GM21723 (cell line): ENCODE measurements around the gene USPL1.
A peak's percentile ranks its signal among the peaks of the same experiment; 100 is the strongest.
"Not testable (repeated sequence)": the region's sequence is repeated elsewhere in the genome, so short reads cannot be mapped to it uniquely, and the experiment has no call there.

Experiments used
- ATAC-seq: cut with Tn5 transposase; IDR thresholded peaks from one replicate; pipeline ENCODE4 v1.9.1; 2021; ENCODE audit warnings: mild to moderate bottlenecking, moderate library complexity; ENCODE audit not compliant: unreplicated experiment

Gene USPL1

DNA sequence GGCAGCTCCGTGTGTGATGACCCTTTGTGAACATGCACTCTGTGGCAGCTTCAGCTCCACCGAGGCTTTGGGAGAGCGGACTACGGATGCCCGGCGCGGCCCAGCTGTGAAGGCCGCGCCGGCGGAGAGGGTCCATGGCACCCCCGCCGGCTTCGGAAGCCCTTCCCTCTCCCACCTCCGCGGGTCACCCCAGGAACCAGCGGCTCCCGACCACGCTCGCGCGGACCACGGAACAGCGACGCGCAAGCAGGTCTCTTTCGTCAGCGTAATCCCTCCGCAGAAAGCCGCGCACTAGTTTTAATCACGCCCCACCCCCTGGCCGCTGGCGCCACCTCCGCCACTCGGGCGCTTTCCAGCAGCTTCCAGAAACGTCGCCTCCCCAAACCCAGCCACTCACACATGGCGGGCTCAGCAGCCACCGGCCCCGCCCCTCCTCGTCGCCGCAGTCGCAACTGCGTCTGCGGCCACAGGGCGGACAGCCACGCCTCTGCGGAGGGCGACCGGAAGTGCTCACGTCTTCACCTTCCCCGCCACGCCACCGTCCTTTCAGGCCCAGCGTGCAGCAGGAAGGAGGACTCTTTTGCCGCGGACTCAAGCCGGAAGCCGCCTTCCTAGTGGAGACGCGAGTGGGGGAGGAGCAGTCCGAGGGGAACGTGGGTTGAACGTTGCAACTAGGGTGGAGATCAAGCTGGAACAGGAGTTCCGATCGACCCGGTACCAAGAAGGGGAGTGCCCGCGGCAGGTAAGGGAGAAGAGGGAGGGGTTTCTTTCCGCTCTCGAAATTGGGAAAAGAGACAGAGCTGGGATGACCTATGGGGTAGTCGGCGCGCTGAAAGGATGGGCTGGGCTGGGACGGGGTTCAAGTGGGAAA, at the start of gene USPL1:
TSS of gene USPL1 (plus strand) at position 606 of the 871 bp plus-strand sequence. CDS start 3,221 bp downstream, outside the sequence.
- peak; percentile 86 for ATAC-seq

GRCh38 chr13:30569901-30570576, 47.7 kb upstream of the USPL1 start:
- no peak for ATAC-seq

DNA sequence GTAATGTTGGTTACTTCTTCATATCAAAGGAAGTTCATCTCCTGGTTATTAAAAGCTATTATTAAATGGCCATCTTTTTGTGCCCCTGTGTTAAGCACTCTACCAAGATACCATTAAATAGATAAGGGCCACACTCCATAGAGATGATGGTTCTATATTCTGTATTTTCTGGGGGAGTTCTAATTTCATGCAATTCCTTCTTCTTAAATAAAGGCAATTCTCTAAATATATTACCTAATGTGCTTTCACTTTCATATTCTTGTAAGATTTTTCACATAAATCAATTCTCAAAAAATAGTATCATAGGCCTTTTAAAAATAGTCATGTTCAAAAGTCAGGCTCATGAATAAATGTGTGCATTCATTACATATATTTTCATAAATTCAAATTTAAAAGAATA, 47.0 kb upstream of the USPL1 start:
- ATAC-seq = no peak

- ATAC-seq = peak; percentile 71
Measured at GRCh38 chr13:30572859-30573275, 44.9 kb upstream of the USPL1 start.

DNA sequence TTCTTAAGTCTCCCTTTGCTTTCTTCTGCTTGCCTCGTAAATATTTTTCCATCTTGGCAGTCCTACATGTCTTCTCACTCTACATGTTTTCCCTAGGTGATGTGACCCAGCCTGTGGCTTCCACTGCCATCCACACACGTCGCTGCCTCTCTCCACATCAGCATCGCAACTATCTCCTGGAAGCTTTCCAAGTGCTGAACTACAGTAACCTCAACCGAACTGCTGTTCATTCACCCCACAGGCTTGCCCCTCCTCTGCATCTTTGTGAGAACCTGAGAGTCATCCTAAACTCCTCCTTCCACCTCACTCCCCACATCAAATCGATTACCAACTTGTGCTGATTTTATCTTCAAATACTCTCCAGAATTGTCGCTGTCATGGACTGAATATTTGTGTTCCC, 41.2 kb upstream of the USPL1 start:
- no peak for ATAC-seq

DNA sequence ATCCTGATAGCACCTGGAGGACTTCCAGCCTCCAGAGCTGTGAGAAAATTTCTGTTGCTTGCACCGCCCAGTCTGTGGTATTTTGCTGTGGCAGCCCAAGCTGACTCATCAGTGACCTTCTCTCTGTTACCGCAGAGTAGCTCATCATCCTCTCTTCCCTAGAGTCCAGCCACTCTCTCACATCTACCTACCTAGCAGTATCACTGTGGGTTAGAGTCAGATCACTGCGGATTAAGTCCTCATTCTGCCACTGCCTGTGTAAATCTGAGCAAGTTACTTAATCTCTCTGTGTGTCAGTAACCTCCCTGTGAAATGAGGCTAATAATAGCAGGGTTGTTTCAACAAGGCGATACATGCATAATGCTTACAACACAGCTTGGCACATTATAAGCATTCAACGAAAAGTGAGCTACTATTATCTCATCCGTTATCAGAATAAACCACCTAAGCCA, 40.3 kb upstream of the USPL1 start:
- ATAC-seq = peak; percentile 85

DNA sequence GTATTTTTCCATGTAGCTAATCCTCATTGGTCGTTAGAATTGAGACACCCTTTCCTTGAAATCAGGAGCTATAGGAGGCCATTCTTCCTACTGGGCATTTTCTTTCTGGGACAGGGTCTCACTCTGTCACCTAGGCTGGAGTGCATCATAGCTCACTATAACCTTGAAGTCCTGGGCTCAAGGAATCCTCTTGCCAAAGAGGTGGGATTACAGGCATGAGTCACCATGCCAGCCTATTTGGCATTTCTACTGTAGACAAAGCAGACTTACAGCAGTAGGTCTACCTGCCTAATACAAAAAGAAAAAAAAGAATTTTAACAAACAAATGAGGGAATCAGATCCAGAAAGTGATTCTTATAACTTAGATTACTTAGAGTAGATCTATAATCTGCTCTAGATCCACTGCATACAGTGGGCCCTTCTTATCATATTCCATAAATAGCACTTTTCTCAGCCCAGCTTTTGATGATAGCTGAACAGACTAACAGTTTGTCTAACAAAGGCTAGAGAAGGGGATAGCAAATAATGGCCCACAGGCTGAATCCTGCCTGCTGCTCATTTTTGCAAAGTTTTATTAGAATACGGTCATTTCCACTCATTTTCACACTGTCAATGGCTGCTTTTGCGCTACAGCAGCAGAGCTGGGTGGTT, 36.7 kb upstream of the USPL1 start:
- no peak for ATAC-seq

GRCh38 chr13:30581582-30581981, 36.1 kb upstream of the USPL1 start:
- ATAC-seq = no peak

DNA sequence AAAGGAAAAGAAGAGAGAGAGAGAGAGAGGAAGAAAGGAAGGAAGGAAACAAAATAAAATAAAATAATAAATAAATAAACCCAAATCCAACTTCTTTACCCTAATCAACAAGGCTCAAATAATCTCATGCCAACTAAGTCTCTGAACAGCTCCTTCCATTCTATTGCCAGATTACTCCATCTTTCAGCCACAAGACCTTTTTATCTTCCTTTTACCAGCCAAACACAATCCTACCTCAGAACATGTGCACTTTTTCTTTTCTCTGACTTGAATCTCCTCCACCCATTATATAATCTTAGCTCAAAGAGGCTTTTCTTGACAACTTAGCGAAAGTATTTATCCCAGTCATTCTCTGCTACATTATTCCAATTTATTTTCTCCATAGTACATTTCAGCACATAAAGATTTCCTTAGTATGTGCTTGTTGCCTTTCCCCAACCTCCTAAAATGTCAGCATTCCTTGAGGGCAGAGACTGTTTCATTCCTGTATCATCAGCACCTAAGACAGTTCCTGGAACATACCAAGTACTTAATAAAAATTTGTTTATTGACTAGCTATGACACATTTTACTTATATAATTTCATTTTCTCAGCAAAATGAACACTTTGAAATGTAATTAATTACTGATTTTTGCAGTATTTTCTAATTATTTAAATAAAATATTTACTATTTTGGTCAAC, 33.5 kb upstream of the USPL1 start:
- ATAC-seq = no peak

DNA sequence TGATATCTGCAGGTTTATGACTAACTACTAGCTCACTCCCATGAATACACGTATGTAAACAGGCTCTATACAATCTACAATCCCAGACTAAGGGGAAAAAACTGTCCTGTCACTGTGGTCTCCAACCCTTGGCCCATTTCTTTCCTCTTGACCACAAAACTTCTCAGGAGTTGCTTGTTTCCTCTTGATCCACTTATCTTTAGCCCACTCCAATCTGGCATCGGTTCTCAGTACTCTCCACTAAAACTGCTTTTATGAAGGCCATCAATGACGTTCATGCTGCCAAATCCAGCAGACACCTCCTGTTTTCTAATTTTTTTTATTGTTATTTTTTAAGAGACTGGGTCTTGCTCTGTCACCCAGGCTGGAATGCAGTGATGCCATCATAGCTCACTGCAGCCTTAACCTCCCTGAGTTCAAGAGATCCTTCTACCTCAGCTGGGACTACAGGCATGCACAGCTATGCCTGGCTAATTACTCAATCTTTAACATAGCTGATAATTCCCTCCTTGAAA, 31.9 kb upstream of the USPL1 start:
- no peak for ATAC-seq

GRCh38 chr13:30587231-30587630, 30.5 kb upstream of the USPL1 start:
- no peak for ATAC-seq

DNA sequence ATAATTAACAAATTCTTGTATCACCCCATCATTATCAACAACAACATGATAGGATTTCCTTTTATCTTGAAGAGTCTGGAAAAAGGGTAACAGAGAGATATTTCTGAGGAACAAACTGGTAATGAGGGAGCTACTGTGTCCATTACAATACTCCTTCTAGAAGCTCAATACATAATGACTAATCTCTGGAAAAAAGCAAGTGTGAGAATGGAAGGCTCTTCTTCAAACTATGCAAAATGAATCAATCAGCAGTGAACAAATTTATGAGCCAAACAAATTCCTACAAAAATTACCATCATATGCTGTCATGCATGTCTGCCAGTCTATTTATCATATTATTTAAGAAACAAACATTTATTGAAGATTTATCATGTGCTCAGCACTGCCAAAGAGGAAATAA, 30.0 kb upstream of the USPL1 start:
- no peak for ATAC-seq

DNA sequence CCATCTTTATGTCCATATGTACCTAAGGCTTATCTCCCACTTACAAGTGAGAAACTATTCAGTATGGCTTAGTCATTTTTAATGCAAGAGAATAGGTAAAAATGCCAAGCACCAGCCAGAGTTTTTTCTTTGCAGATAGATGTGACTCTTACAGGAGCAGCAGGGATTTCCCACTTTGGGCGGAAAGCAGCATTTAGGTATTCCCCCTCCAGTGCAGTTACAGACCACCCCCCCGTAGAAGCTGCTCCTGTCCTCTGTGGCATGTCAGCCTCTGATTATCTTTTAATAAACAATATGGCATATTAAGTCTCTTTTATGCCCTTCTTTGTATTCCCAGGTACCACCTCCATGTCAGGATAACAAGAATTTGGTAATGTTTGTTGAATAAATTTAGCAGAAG, 24.7 kb upstream of the USPL1 start:
- ATAC-seq = no peak

DNA sequence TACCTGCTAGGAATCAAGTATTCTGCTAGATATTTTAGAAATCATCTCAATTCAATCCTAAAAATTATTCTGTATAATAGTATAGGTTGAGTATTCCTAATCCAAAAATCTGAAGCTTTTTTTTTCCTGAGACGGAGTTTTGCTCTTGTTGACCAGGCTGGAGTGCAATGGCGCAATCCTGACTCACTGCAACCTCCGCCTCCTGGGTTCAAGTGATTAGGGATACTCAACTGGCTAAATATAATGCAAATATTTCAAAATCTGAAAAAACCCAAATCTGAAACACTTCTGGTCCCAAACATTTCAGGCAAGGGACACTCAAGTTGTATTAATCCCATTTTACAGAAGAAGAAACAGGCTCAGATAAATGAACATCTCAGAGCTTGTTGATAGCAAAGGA, 17.2 kb upstream of the USPL1 start:
- ATAC-seq = no peak

DNA sequence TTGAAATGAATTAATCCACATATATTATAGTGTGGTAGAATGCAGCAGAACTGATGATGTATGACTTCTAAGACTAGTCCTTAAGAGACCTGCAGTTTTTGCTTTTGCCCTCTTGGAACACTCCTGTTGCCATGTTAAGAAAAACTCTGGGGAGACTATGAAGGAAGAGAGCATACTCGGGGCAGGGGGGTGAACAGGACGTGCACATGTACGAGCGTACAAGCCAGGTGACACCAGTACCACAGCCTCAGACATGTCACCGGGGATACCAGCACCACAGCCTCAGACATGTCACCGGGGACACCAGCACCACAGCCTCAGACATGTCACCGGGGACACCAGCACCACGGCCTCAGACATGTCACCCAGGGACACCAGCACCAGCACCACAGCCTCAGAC, 15.9 kb upstream of the USPL1 start:
- no peak for ATAC-seq

- ATAC-seq = no peak
Measured at GRCh38 chr13:30605052-30605451, 12.7 kb upstream of the USPL1 start.

GRCh38 chr13:30607186-30607585, 10.5 kb upstream of the USPL1 start:
- ATAC-seq = not testable (repeated sequence)

DNA sequence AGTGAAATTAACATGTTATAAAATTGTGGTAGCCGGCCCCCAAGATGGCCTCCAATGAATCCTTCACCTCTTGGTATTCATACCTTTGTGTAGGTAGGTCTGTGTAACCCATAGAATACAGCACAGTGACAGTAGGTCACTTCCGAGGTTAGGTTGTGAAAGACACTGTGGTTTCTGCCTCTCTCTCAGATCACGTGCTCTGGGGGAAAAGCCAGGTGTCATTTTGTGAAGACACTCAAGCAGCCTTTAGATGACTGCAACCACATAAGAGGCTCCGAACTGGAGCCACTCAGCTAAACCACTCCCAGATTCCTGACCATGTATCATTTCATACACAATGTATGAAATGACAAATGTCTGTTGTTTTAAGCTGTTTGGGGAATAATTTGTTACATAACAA, 9.8 kb upstream of the USPL1 start:
- peak; percentile 98 for ATAC-seq

GRCh38 chr13:30608364-30608763, 9.4 kb upstream of the USPL1 start:
- no peak for ATAC-seq

GRCh38 chr13:30610311-30610710, 7.4 kb upstream of the USPL1 start:
- ATAC-seq = no peak

DNA sequence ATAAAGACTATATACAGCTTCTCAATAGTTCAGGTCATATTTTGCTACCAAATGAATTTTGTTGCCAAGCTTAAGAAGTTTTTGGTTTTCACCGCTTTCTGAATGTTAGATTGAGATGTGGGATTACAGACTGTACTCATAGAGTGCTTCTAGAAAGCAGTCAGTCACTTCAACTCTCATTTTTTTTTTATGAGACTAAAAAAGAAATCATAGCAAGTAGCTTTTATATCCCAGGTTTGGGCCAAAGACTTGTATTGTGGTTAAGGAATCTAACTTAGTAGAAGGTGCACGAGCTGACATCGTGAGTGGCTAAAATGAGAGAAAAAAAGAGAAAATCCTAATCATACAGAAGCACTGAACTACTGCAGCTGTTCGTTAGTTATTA, 2.2 kb upstream of the USPL1 start:
- ATAC-seq = no peak
